H1 (cell line): ENCODE results near the gene NFIA. TPM values are rescaled to one million over a fixed set of nuclear protein-coding genes. Genes with fewer than 3 reads are reported as not detected.

Source experiments
- KDM4A ChIP-seq: IDR thresholded peaks from one replicate; pipeline ENCODE4 v1.7.1; 2012; ENCODE audit warnings: low read depth, mild to moderate bottlenecking, moderate library complexity, low read length, inconsistent platforms; ENCODE audit not compliant: severe bottlenecking
- polyA plus RNA-seq, 7 experiments: library from polyadenylated mRNA; depleted of rRNA in 3 of 7; stranded (reverse) in 5 of 7; unstranded in 2 of 7; fragments of >200 nt in 5 of 7; fragments of 200-250 nt in 2 of 7; gene quantifications; 1 replicate in 5 of 7; 2 replicates in 1 of 7; 4 replicates in 1 of 7; pipeline versions ENCODE4 v1.2.1 to v1.2.3, GENCODE V29; 2011 to 2013; ENCODE audit warnings: missing spikeins in 2 of 7, mixed read lengths in 2 of 7
- total RNA-seq: library from RNA; stranded (reverse); fragmentation: NEBNext Ultra II Directional; extraction: Animal tissue kit (Norgen Biotek cat#: 25700); gene quantifications from 2 replicates; pipeline ENCODE4 v1.2.1, GENCODE V29; 2021

Gene NFIA
- total and polyA plus RNA-seq, 2 of the 8 experiments (the other 6 are each of a cell fraction or from before 2014, with no cell fraction given), result 1.8 to 2.3 TPM

- peak; percentile 76 for TF ChIP-seq KDM4A
- TF ChIP-seq, all 59 proteins: peak for 7
Measured at GRCh38 chr1:61050541-61051442, 31.6 kb upstream of the NFIA start (continued).
